ENCODE results near the gene STAT6. TPM values are rescaled to one million over a fixed set of nuclear protein-coding genes. Genes with fewer than 3 reads are reported as not detected.

The STAT6 gene
- total and polyA plus RNA-seq, 2 experiments from 2014 or later: 78.9 to 80.0 TPM

- Histone ChIP-seq H3K4me2 (no peak overlapping the region), H3K36me3 (replicated peaks; ENCODE audit: insufficient read depth, low read depth) (peaks cover 3% of the 10 kb centered on the region), H3K27me3 (no peaks in the 10 kb centered on the region), H4K20me1 (ENCODE audit: insufficient read depth, poor library complexity, severe bottlenecking) (peaks cover 31% of the 10 kb centered on the region), H3K4me3 (no peak overlapping the region), H2AFZ (no peak overlapping the region), H3K9me2 (replicated peaks; ENCODE audit: insufficient read depth) (no peaks in the 10 kb centered on the region), H3K9me3 (ENCODE audit: low read depth) (no peaks in the 10 kb centered on the region), H3K79me2 (peaks cover 32% of the 10 kb centered on the region), H3K27ac (peak overlapping the region; percentile 21), H3K4me1 (ENCODE audit: insufficient read depth) (peaks cover 27% of the 10 kb centered on the region)
- DNase-seq (ENCODE audit: low spot score): no peak
- 90% methylated on average over 3 of the region's 3 CpGs for WGBS (ENCODE audit: low lambda C conversion rate, missing lambda C conversion rate)
- TF ChIP-seq CTCF (IDR thresholded peaks at IDR 0.05; ENCODE audit: poor library complexity) (no peak), EZH2 (IDR thresholded peaks at IDR 0.05; ENCODE audit: borderline replicate concordance) (no peak), EZH2phosphoT487 (IDR thresholded peaks at IDR 0.05; ENCODE audit: low read depth, severe bottlenecking, unreplicated experiment) (no peak)
These were observed 15.7 kb downstream of the STAT6 start for GRCh38 chr12:57095440-57095839.

GRCh38 chr12:57094208-57095160 is 16.7 kb downstream of the STAT6 start:
- Histone ChIP-seq H4K20me1 (ENCODE audit: insufficient read depth, poor library complexity, severe bottlenecking) (peaks cover 37% of the 10 kb centered on the region), H3K79me2 (peaks cover 42% of the 10 kb centered on the region), H3K4me1 (ENCODE audit: insufficient read depth) (peaks cover 30% of the 10 kb centered on the region), H3K9me3 (ENCODE audit: low read depth) (no peaks in the 10 kb centered on the region), H2AFZ (no peak overlapping the region), H3K4me2 (peak overlapping the region; percentile 70), H3K9me2 (replicated peaks; ENCODE audit: insufficient read depth) (no peaks in the 10 kb centered on the region), H3K27ac (peak overlapping the region; percentile 79), H3K36me3 (replicated peaks; ENCODE audit: insufficient read depth, low read depth) (peaks cover 3% of the 10 kb centered on the region), H3K27me3 (no peaks in the 10 kb centered on the region), H3K4me3 (no peak overlapping the region)
- WGBS (ENCODE audit: low lambda C conversion rate, missing lambda C conversion rate): 71% methylated on average over 15 of the region's 15 CpGs
- TF ChIP-seq EZH2phosphoT487 (IDR thresholded peaks at IDR 0.05; ENCODE audit: low read depth, severe bottlenecking, unreplicated experiment) (no peak), EZH2 (IDR thresholded peaks at IDR 0.05; ENCODE audit: borderline replicate concordance) (no peak), CTCF (IDR thresholded peaks at IDR 0.05; ENCODE audit: poor library complexity) (no peak)
- no peak for DNase-seq (ENCODE audit: low spot score)

GRCh38 chr12:57093415-57094207 is 17.6 kb downstream of the STAT6 start:
- no peak overlapping the region for H2AFZ ChIP-seq
- peaks cover 37% of the 10 kb centered on the region for H4K20me1 ChIP-seq (ENCODE audit: insufficient read depth, poor library complexity, severe bottlenecking)
- no peaks in the 10 kb centered on the region for H3K27me3 ChIP-seq
- 58% methylated on average over 21 of the region's 24 CpGs for WGBS (ENCODE audit: low lambda C conversion rate, missing lambda C conversion rate)
- H3K9me3 ChIP-seq (ENCODE audit: low read depth): no peaks in the 10 kb centered on the region
- peaks cover 3% of the 10 kb centered on the region for H3K36me3 ChIP-seq (replicated peaks; ENCODE audit: insufficient read depth, low read depth)
- H3K4me3 ChIP-seq: no peak overlapping the region
- peaks cover 30% of the 10 kb centered on the region for H3K4me1 ChIP-seq (ENCODE audit: insufficient read depth)
- peak overlapping the region; percentile 70 for H3K4me2 ChIP-seq
- H3K79me2 ChIP-seq: peaks cover 47% of the 10 kb centered on the region
- peak overlapping the region; percentile 79 for H3K27ac ChIP-seq
- DNase-seq (ENCODE audit: low spot score): peak; percentile 77
- H3K9me2 ChIP-seq (replicated peaks; ENCODE audit: insufficient read depth): no peaks in the 10 kb centered on the region
- TF ChIP-seq EZH2 (IDR thresholded peaks at IDR 0.05; ENCODE audit: borderline replicate concordance) (no peak), EZH2phosphoT487 (IDR thresholded peaks at IDR 0.05; ENCODE audit: low read depth, severe bottlenecking, unreplicated experiment) (no peak), CTCF (IDR thresholded peaks at IDR 0.05; ENCODE audit: poor library complexity) (peak; percentile 47)

All from hepatocyte (in vitro differentiated cells).